Right lobe of liver (tissue), 6 donors: ENCODE measurements around the gene CPE. TPM values are rescaled to one million over a fixed set of nuclear protein-coding genes. Genes with fewer than 3 reads are reported as not detected.

Source experiments
- ATAC-seq, 4 donors: fragments of 200-7000 bp; cut with Tn5 transposase; one replicate each; pipeline ENCODE4 v1.9.1; 2020; ENCODE audit warnings: mild to moderate bottlenecking in 4 of 4, moderate library complexity in 4 of 4
- DNase-seq, 3 donors: peaks; one replicate each; pipeline ENCODE4 v3.0.0-alpha.2; 2020
- H3K27ac ChIP-seq, 3 donors: fragments of 200-600 bp; one replicate each; pipeline ENCODE4 v1.8.0; 2022
- H3K27me3 ChIP-seq, 2 donors: fragments of 200-600 bp; one replicate each; pipeline ENCODE4 v1.8.0; 2022
- H3K36me3 ChIP-seq, 4 donors: fragments of 200-600 bp; sonication (generic) in 1 of 4; one replicate each; pipeline versions ENCODE4 v1.5.1 to v1.8.0; 2017 to 2022; ENCODE audit warnings: control low read depth in 1 of 4
- H3K4me1 ChIP-seq, 4 donors: fragments of 200-600 bp; sonication (generic) in 1 of 4; one replicate each; pipeline versions ENCODE4 v1.5.1 to v1.8.0; 2017 to 2022; ENCODE audit warnings: control low read depth in 1 of 4
- H3K4me3 ChIP-seq, 3 donors: fragments of 200-600 bp; one replicate each; pipeline ENCODE4 v1.8.0; 2022
- H3K9me3 ChIP-seq, 4 donors: fragments of 200-600 bp; sonication (generic) in 1 of 4; one replicate each; pipeline versions ENCODE4 v1.5.1 to v1.8.0; 2017 to 2022; ENCODE audit warnings: control low read depth in 1 of 4
- CTCF ChIP-seq, 4 donors: fragments of 200-600 bp in 3 of 4; fragments of 450-650 bp in 1 of 4; IDR thresholded peaks; one replicate each; pipeline versions ENCODE4 v1.5.1 to v1.8.0; 2016 to 2022; ENCODE audit warnings: antibody characterized with exemption in 4 of 4, mild to moderate bottlenecking in 2 of 4
- POLR2A ChIP-seq: fragments of 450-650 bp; IDR thresholded peaks from one replicate; pipeline ENCODE4 v1.6.1; 2017; ENCODE audit warnings: antibody characterized with exemption, mild to moderate bottlenecking
- WGBS: methylation state at CpG from one replicate; pipeline ENCODE4 v1.1.6; 2018; ENCODE audit warnings: low coverage, low lambda C conversion rate; ENCODE audit not compliant: insufficient coverage; ENCODE audit errors: missing lambda C conversion rate; 5-methylcytosine and 5-hydroxymethylcytosine counted together
- intact Hi-C, 2 donors: fragments of 100-400 bp; cut with DNase I; formaldehyde crosslinking; loops; one replicate each; pipeline versions ENCODE4 v1.11.2 to v1.14.1; 2022
- total RNA-seq, 6 experiments: library from RNA; depleted of rRNA in 2 of 6; stranded (reverse); fragments of >200 nt in 2 of 6; fragmentation: NEBNext Ultra II Directional in 3 of 6; extraction: Animal tissue kit (Norgen Biotek cat#: 25700) in 3 of 6; gene quantifications; one replicate each; pipeline versions ENCODE4 v1.1.0 to v1.2.4, GENCODE V29; 2016 to 2023
- donor health status: DM: no; HTN: yes; CAD: no.
- donor health status: DM: no; HTN: no; CAD: no.
- donor health status: DM: no; HTN: no; CAD: no.
- donor health status: DM: no; HTN: yes; CAD: no.
- donor health status: DM: no; HTN: yes; CAD: no.

CPE gene
- total RNA-seq, 6 experiments from 2014 or later = 4.2 to 17.3 (median 9.4) TPM

GRCh38 chr4:165383591-165384073, 4.8 kb downstream of the CPE start:
- Histone ChIP-seq H3K27me3 (no peaks in the 10 kb centered on the region), H3K4me1 (no peaks in the 10 kb centered on the region), H3K27ac (no peak overlapping the region), H3K9me3 (no peaks in the 10 kb centered on the region), H3K36me3 (no peaks in the 10 kb centered on the region), H3K4me3 (no peak overlapping the region)
- DNase-seq (no peak), ATAC-seq (no peak)
- intact Hi-C loops = no loop called here
- TF ChIP-seq POLR2A = no peak
- TF ChIP-seq CTCF (IDR thresholded peaks at IDR 0.05) = no peak
- 63% methylated on average over 4 of the region's 4 CpGs for WGBS

GRCh38 chr4:165384186-165384585, 5.4 kb downstream of the CPE start:
- DNase-seq (no peak), ATAC-seq (no peak)
- TF ChIP-seq CTCF (IDR thresholded peaks at IDR 0.05) (no peak), POLR2A (no peak)
- intact Hi-C loops = no loop called here
- H3K9me3 ChIP-seq = no peaks in the 10 kb centered on the region
- no peaks in the 10 kb centered on the region for H3K27me3 ChIP-seq
- H3K27ac ChIP-seq = no peak overlapping the region
- no peaks in the 10 kb centered on the region for H3K4me1 ChIP-seq
- WGBS = 50% methylated on average over 3 of the region's 3 CpGs
- H3K4me3 ChIP-seq = no peak overlapping the region
- no peaks in the 10 kb centered on the region for H3K36me3 ChIP-seq

GRCh38 chr4:165384598-165384997, 5.8 kb downstream of the CPE start:
- 80% methylated on average over 1 of the region's 1 CpG for WGBS
- Histone ChIP-seq H3K4me3 (no peak overlapping the region), H3K27ac (no peak overlapping the region), H3K36me3 (no peaks in the 10 kb centered on the region), H3K9me3 (no peaks in the 10 kb centered on the region), H3K27me3 (no peaks in the 10 kb centered on the region), H3K4me1 (no peaks in the 10 kb centered on the region)
- TF ChIP-seq POLR2A (no peak), CTCF (IDR thresholded peaks at IDR 0.05) (no peak)
- DNase-seq = no peak
- intact Hi-C loops = no loop called here
- no peak for ATAC-seq

GRCh38 chr4:165385126-165385525, 6.3 kb downstream of the CPE start:
- ATAC-seq = no peak
- 87% methylated on average over 3 of the region's 4 CpGs for WGBS
- Histone ChIP-seq H3K36me3 (no peaks in the 10 kb centered on the region), H3K27ac (no peak overlapping the region), H3K27me3 (no peaks in the 10 kb centered on the region), H3K9me3 (no peaks in the 10 kb centered on the region), H3K4me1 (no peaks in the 10 kb centered on the region), H3K4me3 (no peak overlapping the region)
- no peak for TF ChIP-seq POLR2A
- TF ChIP-seq CTCF (IDR thresholded peaks at IDR 0.05) = no peak
- intact Hi-C loops = no loop called here
- no peak for DNase-seq

- 89% methylated on average over 1 of the region's 1 CpG for WGBS
- no peaks in the 10 kb centered on the region for H3K9me3 ChIP-seq
Observed at GRCh38 chr4:165386328-165386727, 7.5 kb downstream of the CPE start.

More at GRCh38 chr4:165386328-165386727, 7.5 kb downstream of the CPE start:
- no peak overlapping the region for H3K27ac ChIP-seq
- TF ChIP-seq POLR2A (no peak), CTCF (IDR thresholded peaks at IDR 0.05) (no peak)
- no peaks in the 10 kb centered on the region for H3K27me3 ChIP-seq
- no peaks in the 10 kb centered on the region for H3K4me1 ChIP-seq
- ATAC-seq (no peak), DNase-seq (no peak)
- H3K36me3 ChIP-seq = no peaks in the 10 kb centered on the region
- H3K4me3 ChIP-seq = no peak overlapping the region
- intact Hi-C loops = no loop called here
